Thyroid gland (tissue), 4 donors: ENCODE results near the gene RNU4-1.

Experiments
- CTCF ChIP-seq, 6 experiments: fragments of 200-600 bp in 3 of 6; fragments of 450-650 bp in 3 of 6; sonication (generic) in 3 of 6; IDR thresholded peaks; one replicate each; pipeline ENCODE4 v1.5.1; 2016 to 2019; ENCODE audit warnings: antibody characterized with exemption in 6 of 6, mild to moderate bottlenecking in 2 of 6, inconsistent platforms in 1 of 6, moderate library complexity in 1 of 6
- POLR2A ChIP-seq, 2 donors: fragments of 450-650 bp; IDR thresholded peaks; one replicate each; pipeline ENCODE4 v1.6.1; 2017; ENCODE audit warnings: antibody characterized with exemption in 2 of 2, mild to moderate bottlenecking in 2 of 2, moderate library complexity in 1 of 2

GRCh38 chr12:120292411-120292660 lies 701 bp downstream of the RNU4-1 start:
- peak in 1 of 6 experiments; percentile 12 for TF ChIP-seq CTCF (IDR thresholded peaks at IDR 0.05)
- no peak for TF ChIP-seq POLR2A (IDR thresholded peaks at IDR 0.05)
